CMK (cell line): Measurements from ENCODE around the gene TMEM184B.

Source experiments
- DNase-seq: peaks from one replicate; pipeline ENCODE4 v3.0.0-alpha.2; 2010; ENCODE audit warnings: low read depth

The TMEM184B gene

DNA sequence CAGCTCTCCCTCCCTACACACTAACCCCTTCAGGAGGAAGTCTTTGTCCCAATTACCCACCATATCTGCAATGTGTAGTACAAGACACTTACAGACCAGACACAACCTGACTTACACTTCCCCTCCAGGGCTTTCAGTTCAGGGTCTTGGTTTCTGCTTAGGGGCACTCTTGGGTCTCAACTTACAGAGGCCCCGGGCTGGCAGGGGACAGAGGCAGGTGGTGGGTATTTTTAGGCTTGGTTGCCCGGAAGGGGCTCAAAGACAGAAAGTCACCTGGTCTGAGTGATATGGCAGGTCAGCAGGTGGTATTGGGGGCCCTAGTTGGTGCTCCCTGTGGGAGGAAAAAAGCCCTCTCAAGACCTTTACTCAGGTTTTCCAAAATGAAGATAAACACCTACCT lies 3.4 kb upstream of the TMEM184B start:
- no peak for DNase-seq

- no peak for DNase-seq
Measured at GRCh38 chr22:38273135-38273826, 471 bp upstream of the TMEM184B start.

DNA sequence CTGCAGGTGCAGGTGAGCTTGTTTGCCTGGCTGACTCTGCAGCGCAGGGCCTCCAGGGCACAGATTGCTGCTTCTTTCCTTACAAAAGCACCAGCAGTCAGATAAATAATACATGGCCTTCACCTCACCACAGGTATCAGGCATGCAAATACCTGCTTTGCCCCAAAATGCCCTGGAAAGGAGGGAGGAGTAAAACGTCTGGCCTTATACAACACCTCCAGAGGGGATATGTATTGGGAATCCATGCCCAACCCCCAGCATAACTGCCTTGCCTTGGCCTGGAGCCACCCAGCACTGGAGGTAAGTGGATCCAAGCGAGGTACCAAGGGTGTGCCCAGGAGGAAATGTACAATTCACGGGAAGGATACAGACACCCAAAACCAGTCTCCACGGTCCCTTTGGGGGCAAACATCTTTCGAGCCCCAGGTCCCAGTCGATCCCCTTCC lies 860 bp downstream of the TMEM184B start:
- DNase-seq, result no peak

DNA sequence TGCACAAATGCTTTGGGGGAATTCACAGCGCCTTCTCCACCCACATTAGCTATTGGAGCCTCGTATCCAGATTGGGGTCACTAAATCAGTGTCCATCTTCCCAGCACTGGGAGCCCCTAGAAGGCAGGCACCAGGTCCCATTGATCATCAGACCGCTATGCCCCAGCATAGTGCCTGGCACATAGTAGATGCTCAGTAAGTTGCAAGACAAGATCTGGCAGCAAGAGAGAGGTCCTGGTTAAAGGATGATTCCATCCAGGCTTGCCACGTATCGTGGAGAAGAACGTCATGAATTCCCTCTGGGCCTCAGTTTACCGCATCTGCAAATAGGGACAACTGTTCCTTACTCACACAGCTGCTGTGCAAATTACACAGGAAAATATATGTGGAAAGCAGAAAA lies 1.7 kb downstream of the TMEM184B start:
- no peak for DNase-seq

GRCh38 chr22:38270091-38270992 lies 2.5 kb downstream of the TMEM184B start:
- DNase-seq, result no peak

- no peak for DNase-seq
Measured at GRCh38 chr22:38269466-38269865, 3.3 kb downstream of the TMEM184B start.

DNA sequence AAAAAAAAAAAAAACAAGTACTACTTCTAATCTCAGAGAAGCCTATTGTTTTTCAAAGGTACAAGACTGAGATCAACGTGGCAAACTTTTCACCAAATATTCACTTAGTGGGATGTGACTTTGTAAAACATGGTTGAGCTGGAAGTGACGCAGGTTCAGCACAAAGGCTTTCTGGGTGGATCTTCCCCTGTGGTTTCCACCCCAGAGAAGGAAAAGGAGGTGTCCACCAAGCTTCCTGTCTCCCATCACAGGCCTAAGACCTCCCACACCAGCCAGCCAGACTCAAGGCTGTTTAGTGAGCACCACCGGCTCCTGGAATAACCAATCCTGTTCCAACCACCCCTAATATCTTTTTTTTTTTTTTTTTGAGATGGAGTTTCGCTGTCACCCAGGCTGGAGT lies 5.7 kb downstream of the TMEM184B start:
- DNase-seq, result peak; percentile 66

- peak; percentile 85 for DNase-seq
Measured at GRCh38 chr22:38266120-38266519, 6.7 kb downstream of the TMEM184B start.

DNA sequence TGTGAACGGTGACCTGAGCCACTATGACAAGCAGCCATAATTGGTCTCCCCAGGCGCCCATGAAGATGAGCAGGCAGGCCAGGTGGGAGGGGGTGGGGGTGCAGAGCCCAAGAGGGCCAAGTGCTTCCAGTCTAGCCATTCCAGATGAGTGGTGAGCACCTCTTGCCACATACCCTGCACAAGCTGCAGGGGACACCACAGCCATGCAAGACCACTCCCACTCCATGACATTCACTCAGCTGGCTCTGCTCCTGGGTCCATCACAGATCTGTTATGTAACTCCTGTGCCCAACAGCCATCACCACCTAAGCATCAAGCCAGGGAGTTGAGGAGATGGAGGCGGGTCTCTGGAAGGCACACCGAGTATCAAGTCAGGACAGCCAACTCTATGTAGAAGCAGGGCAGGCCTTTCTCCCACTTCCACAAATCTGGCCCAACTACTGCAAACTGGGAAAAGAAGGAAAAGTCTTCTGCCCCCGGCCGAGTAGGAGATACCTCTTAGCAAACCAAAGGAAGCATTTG lies 8.4 kb downstream of the TMEM184B start:
- no peak for DNase-seq

GRCh38 chr22:38262051-38262795 lies 10.6 kb downstream of the TMEM184B start:
- no peak for DNase-seq

DNA sequence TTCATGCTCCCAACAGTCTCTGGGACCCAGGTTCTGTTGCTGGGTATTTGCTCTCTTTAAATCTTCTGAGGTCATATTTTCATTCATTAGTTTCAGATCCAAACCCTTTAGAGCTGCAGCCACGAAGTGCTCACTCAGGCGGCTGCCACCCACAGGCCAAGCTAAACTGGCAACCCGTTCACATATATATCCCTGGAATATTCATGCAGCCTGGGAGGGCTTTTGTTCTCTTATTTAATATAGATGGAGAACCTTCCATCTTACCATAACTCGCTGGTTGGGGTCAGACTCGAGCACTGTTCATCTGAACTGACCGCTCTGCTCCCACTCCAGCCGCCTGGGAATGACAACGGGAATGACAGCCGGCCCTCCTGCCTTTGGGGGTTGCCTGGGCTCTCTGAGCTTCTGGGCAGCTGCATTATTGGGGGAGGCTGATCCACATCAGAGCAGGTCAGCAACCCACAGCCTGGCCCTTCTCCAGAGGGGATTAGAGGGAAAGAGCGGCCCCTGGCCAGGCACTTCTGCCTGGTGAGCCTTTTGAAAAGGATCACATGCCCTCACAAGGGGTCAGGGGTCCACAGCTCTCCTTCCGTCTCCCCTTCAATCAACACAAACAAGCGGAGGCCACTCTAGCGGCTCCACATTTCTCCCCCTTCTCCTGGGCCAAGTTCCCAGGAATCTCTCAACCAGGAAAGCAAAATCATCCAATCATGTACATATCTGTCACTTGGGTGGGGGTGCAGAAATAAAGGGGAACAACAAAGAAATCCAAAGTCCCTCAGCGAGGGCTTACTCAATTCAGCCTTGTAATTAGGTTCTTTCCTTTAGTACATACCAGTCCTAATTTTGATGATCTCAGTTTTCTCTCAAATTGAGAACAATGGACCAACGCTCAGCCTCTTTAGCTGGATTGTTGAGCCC lies 11.8 kb downstream of the TMEM184B start:
- no peak for DNase-seq

GRCh38 chr22:38259370-38259769 lies 13.4 kb downstream of the TMEM184B start:
- DNase-seq, result no peak

DNA sequence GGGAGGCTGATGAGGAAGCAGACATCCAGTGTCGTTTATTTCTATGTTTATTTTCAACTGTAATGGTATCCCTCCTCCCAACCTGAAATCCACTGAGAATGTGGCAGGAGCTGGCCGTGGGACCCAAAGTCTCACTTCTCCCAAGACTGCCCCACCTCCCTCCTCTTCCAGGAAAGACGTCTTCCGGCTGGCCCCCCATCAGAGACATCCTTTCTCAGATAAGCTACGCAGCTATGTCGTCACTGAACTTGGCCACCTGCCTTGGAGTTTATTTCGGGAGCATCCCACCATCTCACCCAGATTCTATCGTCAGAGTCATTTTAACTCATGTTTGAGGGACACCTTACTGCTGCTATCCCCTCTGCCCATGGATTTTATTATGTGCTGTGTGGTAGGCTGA lies 13.9 kb downstream of the TMEM184B start:
- no peak for DNase-seq

DNA sequence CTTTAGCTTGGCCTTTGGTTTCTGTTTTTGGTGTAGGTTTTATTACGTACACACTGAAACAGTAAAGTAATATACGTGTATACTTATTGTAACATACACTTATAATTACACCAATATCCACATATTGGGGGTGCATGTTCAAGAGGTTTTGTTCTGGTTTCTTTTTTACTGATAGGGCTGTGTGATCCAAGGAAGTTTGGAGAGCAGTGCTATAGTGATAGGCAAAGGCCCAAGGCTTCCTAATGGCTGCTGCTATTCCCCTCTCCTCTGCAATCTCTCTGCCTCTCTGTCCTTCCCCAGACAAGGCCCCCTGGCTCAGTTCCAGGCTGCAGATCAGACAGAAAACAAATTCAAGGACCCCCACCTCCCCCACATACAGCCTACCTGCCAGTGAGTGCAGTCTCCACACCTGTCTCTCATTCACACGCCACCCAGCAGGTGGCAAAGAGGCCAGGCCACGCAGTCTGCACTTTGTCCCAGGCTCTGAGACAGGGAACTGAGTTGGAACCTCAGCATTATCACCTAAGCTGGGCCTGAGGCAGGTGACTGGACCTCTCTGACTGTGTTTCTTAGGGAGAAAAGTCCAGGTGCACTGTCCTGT lies 15.1 kb downstream of the TMEM184B start:
- no peak for DNase-seq

DNA sequence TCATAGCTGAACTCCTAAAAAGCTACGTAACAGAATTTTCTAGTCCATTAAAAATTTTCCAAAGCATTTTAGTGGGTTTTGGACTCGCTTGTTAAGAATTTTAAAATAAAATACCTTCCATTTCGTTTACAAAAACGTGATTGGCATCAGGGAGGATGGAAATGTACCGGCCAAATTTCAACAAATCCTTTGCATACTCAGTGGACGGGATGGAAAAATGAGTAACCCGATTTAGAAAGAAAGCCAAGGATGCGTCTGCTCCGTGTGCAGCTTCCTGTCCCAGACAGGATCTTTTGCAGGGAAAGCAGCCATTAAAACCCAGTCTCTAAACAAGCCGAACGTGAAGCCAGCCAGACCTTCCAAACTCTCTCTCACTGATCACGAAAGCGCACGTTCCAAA lies 15.6 kb downstream of the TMEM184B start:
- no peak for DNase-seq

DNA sequence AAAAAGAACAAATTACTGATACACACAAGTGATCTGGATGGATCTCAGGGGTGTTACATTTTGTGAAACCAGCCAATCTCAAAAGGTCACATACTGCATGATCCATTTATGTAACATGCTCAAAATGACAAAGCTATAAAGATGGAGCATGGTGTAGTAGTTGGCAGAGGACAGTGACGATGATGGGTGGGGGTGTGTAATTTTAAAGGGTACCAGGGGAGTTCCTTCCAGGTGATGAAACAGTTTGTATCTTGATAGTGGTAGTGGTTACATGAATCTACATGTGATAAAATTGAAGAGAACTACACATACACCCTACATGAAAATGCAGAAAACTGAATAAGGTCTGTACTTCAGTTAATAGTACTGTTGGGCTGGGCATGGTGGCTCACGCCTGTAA lies 17.1 kb downstream of the TMEM184B start:
- no peak for DNase-seq

DNA sequence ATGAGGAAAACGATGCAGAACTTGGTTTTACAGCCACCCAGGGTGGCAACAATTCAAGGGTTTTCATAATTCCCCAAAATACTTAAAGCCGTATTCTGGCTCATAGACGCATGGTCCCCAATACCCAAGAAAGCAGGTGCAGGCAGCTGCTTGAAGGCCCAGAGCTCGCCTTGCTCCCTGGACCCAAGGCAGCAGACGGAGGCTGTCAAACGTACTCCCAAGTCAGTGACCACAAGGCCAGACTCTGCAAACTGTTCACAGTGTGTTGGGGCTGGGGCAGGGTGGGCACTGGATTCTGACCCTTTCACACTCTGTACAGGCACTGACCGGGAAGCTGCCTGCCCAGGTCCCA lies 21.5 kb downstream of the TMEM184B start:
- no peak for DNase-seq

DNA sequence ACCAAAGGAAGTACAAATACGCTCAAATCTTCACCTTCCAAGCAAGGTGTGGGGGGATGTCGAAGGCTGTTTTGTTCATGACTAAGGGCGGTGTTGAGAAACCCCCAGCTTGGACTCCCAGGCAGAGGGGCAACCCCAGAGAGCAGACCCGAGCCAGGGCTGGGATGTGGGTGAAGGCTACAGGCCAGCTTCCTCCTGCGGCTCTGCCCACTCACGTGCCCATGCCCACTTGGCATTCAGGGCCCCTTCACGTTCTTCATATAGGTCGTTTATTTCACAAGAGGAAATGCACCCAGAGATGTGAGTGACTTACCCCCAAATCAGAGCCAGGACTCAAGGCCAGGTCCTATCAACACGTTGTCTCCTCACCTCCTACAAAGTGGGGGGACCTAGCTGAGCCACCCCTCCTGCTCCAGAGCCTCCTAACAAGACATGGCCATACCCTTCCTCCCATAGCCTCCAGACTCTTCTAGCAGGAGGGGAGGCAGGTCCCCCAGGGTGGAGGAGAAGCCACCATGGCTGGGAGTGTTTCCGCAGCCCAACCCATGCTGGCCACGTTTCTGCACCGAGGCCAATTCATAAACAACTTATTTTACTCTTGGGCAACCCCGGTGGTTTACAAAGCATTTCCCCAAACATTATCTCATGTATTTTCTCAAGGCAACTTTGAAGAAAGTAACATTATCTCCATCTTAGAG lies 22.0 kb downstream of the TMEM184B start:
- no peak for DNase-seq

DNA sequence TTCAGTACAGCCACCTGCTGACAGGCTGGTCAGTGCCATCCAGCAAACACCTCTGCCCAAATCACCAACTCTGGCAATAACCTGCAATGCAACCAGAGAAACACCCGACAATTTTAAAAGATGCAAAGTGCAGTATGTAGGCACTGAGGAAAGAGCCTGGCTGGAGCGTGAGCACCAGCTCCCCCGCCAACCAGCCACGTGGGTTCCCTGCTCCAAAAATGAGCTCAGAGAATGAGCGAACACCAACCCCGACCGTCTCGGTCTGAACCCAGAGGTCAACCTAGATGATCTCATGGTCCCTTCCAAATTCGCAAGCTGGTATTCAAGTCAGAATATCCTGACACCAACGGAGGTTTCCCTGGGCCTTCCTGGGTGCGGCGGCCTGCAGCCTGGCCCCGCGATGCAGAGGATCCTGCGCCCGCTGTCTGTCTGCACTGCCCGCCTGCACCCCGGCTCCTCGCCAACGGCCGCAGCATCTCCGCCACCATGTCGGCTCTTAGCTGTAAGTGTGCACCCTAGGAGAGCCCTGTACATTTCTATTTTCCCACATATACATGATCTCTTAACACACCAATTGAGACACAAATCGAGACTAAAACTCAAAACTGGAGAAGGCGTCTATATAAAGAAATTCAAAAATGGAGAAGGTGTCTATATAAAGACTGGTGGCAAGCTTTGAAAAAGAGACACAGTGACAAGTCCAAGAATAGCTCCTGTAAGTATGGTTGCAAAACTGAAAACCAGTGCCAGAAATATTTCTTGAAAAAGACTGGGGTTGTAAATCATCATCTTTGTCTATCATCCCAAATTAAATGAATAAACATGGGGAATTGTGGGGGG lies 22.8 kb downstream of the TMEM184B start:
- DNase-seq, result no peak
